Adrenal gland (tissue), 12 donors: ENCODE results near the gene MRPS24. TPM values are rescaled to one million over a fixed set of nuclear protein-coding genes. Genes with fewer than 3 reads are reported as not detected.
A peak's percentile ranks its signal among the peaks of the same experiment; 100 is the strongest.

Experiments used
- DNase-seq, 7 donors: peaks; one replicate each; pipeline ENCODE4 v3.0.0-alpha.2; 2019 to 2020
- H3K27ac ChIP-seq, 5 donors: fragments of 200-600 bp; sonication (generic) in 4 of 5; 1 replicate in 3 of 5; 2 replicates in 2 of 5; pipeline versions ENCODE4 v1.5.1 to v1.8.0; 2016 to 2020; ENCODE audit warnings: mild to moderate bottlenecking in 1 of 5
- H3K27me3 ChIP-seq: fragments of 200-600 bp; 2 replicates; pipeline ENCODE4 v1.8.0; 2021
- H3K36me3 ChIP-seq, 2 donors: fragments of 200-600 bp; replicated peaks in 1 of 2; 1 replicate in 1 of 2; 2 replicates in 1 of 2; pipeline versions ENCODE4 v1.5.1 to v1.8.0; 2018 to 2022
- H3K4me1 ChIP-seq, 2 donors: fragments of 200-600 bp; replicated peaks in 1 of 2; 1 replicate in 1 of 2; 2 replicates in 1 of 2; pipeline versions ENCODE4 v1.5.1 to v1.8.0; 2018 to 2021
- H3K4me3 ChIP-seq, 4 donors: fragments of 200-600 bp; sonication (generic) in 3 of 4; one replicate each; pipeline ENCODE4 v1.5.1; 2016 to 2018
- H3K9me3 ChIP-seq, 3 donors: fragments of 200-600 bp; sonication (generic) in 1 of 3; replicated peaks in 1 of 3; 1 replicate in 2 of 3; 2 replicates in 1 of 3; pipeline versions ENCODE4 v1.5.1 to v1.8.0; 2016 to 2021
- POLR2A ChIP-seq, 2 donors: fragments of 450-650 bp; IDR thresholded peaks; one replicate each; pipeline ENCODE4 v1.6.1; 2017; ENCODE audit warnings: antibody characterized with exemption in 2 of 2, mild to moderate bottlenecking in 2 of 2, moderate library complexity in 1 of 2
- WGBS, 4 donors: extraction: QIAGEN DNeasy Blood & Tissue Kit in 2 of 4; methylation state at CpG; one replicate each; pipeline versions ENCODE4 v1.1.5 to v1.1.7; 2013 to 2017; 5-methylcytosine and 5-hydroxymethylcytosine counted together
- intact Hi-C, 2 donors: fragments of 100-400 bp; cut with DNase I; formaldehyde crosslinking; loops; one replicate each; pipeline versions ENCODE4 v1.14.1 to v1.15.0; 2022 to 2023
- polyA plus RNA-seq, 3 donors: library from polyadenylated mRNA; stranded (reverse); fragments of 200-250 nt in 2 of 3; fragments of 350-450 nt in 1 of 3; fragmentation: Illumina TruSeq in 1 of 3; extraction: RNeasy Lipid Tissue Mini Kit (QIAGEN cat#74804) in 1 of 3; gene quantifications; one replicate each; pipeline ENCODE4 v1.2.3, GENCODE V29; 2013 to 2014
- total RNA-seq, 9 donors: library from RNA; depleted of rRNA in 4 of 9; stranded (reverse); fragments of >200 nt in 4 of 9; fragments of 120-200 nt in 1 of 9; fragmentation: NEBNext Ultra II Directional in 1 of 9; extraction: Animal tissue kit (Norgen Biotek cat#: 25700) in 1 of 9; gene quantifications; one replicate each; pipeline versions ENCODE4 v1.1.0 to v1.2.4, GENCODE V29; 2013 to 2023
- TF ChIP-seq, protein P1 (sequence below), 6 experiments: fragments of 450-650 bp in 4 of 6; fragments of 200-600 bp in 2 of 6; sonication (generic) in 1 of 6; IDR thresholded peaks; 1 replicate in 5 of 6; 2 replicates in 1 of 6; pipeline versions ENCODE4 v1.5.1 to v1.8.0; 2016 to 2021; ENCODE audit warnings: antibody characterized with exemption in 6 of 6, mild to moderate bottlenecking in 2 of 6, moderate library complexity in 1 of 6
- donor health status: healthy with polysubstance abuse.
- donor health status: Bipolar disorder and iron deficiency.
- donor health status: DM: yes; HTN: yes; CAD: no.
- donor health status: DM: no; HTN: no; CAD: no.
- donor health status: DM: no; HTN: no; CAD: no.
- donor health status: DM: yes; HTN: yes; CAD: no.

MRPS24 gene
- total and polyA plus RNA-seq, 12 donors, result 72.5 to 356 (median 195) TPM

DNA sequence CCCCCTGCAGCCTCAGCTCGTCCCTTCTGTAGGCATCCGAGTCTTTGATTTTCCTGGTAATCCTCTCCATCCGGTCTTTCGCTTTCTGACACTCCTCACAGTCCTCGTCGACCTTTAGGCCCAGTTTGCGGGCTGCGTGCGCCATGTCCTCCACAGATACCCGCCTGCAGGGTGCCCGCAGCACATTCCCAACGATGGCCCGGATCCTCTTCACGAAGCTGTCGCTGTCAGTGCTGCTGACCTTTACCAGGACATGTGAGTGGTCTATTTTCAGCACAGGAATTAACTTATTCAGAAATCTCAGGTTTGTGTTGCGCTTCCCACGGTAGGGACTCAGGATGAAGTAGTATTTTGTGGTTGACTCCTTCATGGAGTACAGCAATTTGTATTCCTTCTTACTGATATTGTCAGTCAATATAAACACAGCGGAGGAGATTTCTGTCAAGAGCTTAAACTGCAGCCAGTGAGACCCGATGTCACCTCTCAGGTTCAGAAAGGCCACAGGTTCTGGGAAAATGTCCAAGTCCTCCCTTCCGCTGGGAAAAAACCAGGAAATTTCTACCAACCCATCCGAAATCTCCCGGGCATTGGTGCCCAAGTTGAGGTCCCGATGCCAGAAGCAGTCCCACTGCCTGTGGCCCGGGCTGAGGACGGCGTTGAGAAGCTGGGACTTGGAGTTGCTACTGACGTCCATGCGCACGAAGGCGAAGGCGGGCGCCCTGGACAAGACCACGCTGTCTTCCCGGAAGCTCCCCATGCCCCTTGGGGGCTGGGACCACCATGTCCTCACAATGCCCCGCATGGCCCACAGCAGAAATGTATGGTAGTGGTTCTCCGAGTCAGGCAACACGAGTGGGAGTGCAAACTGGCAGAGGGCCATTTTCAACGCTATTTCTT lies 8.9 kb upstream of the MRPS24 start:
- H3K4me1 ChIP-seq, result peaks cover 30 to 53% of the 10 kb centered on the region in 2 donors
- no peaks in the 10 kb centered on the region for H3K27me3 ChIP-seq
- intact Hi-C loops, result no loop called here
- DNase-seq, result peak in 1 of 7 donors; percentile 24
- no peak overlapping the region for H3K4me3 ChIP-seq
- TF ChIP-seq POLR2A (IDR thresholded peaks at IDR 0.05), result no peak
- TF ChIP-seq, protein P1, sequence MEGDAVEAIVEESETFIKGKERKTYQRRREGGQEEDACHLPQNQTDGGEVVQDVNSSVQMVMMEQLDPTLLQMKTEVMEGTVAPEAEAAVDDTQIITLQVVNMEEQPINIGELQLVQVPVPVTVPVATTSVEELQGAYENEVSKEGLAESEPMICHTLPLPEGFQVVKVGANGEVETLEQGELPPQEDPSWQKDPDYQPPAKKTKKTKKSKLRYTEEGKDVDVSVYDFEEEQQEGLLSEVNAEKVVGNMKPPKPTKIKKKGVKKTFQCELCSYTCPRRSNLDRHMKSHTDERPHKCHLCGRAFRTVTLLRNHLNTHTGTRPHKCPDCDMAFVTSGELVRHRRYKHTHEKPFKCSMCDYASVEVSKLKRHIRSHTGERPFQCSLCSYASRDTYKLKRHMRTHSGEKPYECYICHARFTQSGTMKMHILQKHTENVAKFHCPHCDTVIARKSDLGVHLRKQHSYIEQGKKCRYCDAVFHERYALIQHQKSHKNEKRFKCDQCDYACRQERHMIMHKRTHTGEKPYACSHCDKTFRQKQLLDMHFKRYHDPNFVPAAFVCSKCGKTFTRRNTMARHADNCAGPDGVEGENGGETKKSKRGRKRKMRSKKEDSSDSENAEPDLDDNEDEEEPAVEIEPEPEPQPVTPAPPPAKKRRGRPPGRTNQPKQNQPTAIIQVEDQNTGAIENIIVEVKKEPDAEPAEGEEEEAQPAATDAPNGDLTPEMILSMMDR (IDR thresholded peaks at IDR 0.05), result no peak
- peaks cover 0 to 66% of the 10 kb centered on the region in 2 donors for H3K36me3 ChIP-seq
- H3K9me3 ChIP-seq, result no peaks in the 10 kb centered on the region
- peak overlapping the region in 3 of 5 donors; percentile 51 to 99 (median 82) for H3K27ac ChIP-seq
- 76 to 82% (median 79%) methylated on average over 38 of the region's 38 CpGs for WGBS, 4 donors

DNA sequence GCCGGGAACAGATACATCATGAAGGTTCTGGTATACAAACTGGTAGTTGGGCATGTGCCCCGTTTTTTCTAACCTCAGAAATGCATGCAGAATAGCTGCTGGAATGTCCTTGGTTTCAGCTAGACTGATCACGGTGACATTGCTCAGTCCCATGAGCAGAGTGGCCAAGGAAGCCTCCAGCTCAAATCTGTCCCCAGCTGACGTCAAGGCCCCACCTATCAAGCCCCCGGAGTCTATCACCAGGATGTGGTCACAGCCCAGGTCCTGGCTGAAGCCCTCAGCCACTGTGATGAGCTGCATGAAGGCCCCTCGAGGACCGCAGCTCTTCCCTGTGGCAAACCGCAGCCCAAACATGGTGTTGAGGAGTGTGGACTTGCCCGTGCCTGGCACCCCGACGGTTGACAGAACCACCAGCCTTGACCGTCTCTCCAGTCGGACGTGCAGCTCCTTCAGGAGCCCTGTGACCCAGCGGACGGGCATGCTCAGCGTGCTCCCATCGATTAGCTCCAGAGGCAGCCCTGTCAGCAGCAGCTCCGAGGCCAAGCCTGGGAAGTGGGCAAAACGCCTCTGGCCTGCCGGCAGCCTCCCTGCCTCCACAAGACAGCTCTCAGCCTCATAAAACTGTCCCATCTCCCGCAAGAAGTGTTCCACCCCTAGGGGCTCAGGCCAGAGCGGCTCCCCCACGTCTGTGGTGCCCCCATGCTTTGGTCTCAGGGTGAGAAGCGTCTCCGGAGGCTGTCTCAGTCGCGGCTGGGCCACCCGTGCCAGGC lies 7.8 kb upstream of the MRPS24 start:
- peaks cover 36 to 56% of the 10 kb centered on the region in 2 donors for H3K4me1 ChIP-seq
- H3K9me3 ChIP-seq, result no peaks in the 10 kb centered on the region
- no peaks in the 10 kb centered on the region for H3K27me3 ChIP-seq
- no peak overlapping the region for H3K4me3 ChIP-seq
- peak in 6 of 7 donors; percentile 53 to 78 (median 64) for DNase-seq
- H3K27ac ChIP-seq, result peak overlapping the region in 4 of 5 donors; percentile 28 to 99 (median 66)
- TF ChIP-seq POLR2A (IDR thresholded peaks at IDR 0.05), result no peak
- TF ChIP-seq, protein P1 (IDR thresholded peaks at IDR 0.05), result no peak
- 72 to 89% (median 78%) methylated on average over 8 to 29 of the region's 29 CpGs for WGBS, 4 donors
- intact Hi-C loops, result no loop called here
- peaks cover 0 to 66% of the 10 kb centered on the region in 2 donors for H3K36me3 ChIP-seq

DNA sequence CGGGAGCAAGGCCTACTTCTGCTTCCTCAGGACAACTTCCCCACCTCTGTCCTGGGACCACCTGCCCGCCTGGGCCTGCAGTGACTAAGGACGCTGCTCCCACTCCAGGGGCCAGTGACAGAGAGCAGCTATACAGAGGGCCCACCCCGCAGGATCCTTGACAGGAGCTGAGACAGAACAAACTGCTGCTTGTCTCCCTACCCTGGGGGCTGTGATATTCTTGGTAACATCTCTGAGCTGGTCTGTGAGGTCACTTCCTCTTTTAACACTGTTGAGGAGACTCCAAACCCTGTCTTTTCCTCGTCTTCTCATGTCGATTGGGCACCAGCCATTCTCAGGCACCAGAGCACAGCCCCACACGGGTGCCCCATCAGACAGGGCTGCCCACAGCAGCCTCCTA lies 6.9 kb upstream of the MRPS24 start:
- no peaks in the 10 kb centered on the region for H3K9me3 ChIP-seq
- WGBS, 4 donors, result 78 to 84% (median 81%) methylated on average over 3 to 7 of the region's 7 CpGs
- no peak for DNase-seq
- H3K27ac ChIP-seq, result peak overlapping the region in 4 of 5 donors; percentile 29 to 99 (median 66)
- no peak for TF ChIP-seq POLR2A (IDR thresholded peaks at IDR 0.05)
- TF ChIP-seq, protein P1 (IDR thresholded peaks at IDR 0.05), result no peak
- H3K4me1 ChIP-seq, result peaks cover 36 to 58% of the 10 kb centered on the region in 2 donors
- H3K27me3 ChIP-seq, result no peaks in the 10 kb centered on the region
- intact Hi-C loops, result no loop called here
- no peak overlapping the region for H3K4me3 ChIP-seq
- peaks cover 0 to 61% of the 10 kb centered on the region in 2 donors for H3K36me3 ChIP-seq

DNA sequence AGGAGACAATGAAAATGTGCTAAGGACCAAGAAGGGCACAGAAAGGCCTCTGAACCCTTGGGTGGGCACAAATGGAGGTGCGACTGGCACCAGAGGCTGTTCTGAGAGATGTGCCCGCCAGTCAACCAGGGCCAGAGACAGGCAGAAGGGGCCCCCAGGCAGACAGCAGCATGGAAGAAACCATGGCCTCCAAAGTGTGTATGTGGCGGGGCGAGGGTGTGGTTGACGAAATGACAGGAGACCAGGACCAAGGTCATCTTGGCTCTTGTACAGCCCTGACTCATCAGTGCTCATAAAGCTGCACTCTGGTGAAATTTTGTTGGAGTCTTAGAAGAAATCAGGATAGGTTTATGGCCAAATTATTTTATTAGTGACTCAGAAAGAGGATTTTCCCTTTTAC lies 4.0 kb upstream of the MRPS24 start:
- intact Hi-C loops, result no loop called here
- TF ChIP-seq, protein P1 (IDR thresholded peaks at IDR 0.05), result no peak
- peak in 1 of 2 donors; percentile 0 for TF ChIP-seq POLR2A (IDR thresholded peaks at IDR 0.05)
- Histone ChIP-seq H3K4me1 (peaks cover 36 to 61% of the 10 kb centered on the region in 2 donors), H3K36me3 (peaks cover 0 to 33% of the 10 kb centered on the region in 2 donors), H3K9me3 (no peaks in the 10 kb centered on the region), H3K27ac (peak overlapping the region; percentile 72 to 99 (median 94)), H3K27me3 (no peaks in the 10 kb centered on the region), H3K4me3 (peak overlapping the region in 1 of 4 donors; percentile 5)
- DNase-seq, result peak; percentile 83 to 96 (median 93)
- 44 to 76% (median 51%) methylated on average over 2 to 5 of the region's 5 CpGs for WGBS, 4 donors
